A673 (cell line): Measurements from ENCODE around the gene MCM5.

Source experiments
- EZH2 ChIP-seq: fragments of 200-600 bp; sonication (generic); IDR thresholded peaks from 2 replicates; pipeline ENCODE4 v1.6.1; 2017; ENCODE audit warnings: borderline replicate concordance, low read depth, mild to moderate bottlenecking, mixed read lengths, antibody characterized with exemption, low read length; ENCODE audit not compliant: poor library complexity, severe bottlenecking
- TF ChIP-seq, protein P1 (sequence below): fragments of 300-800, 200-600 bp; sonication (generic); conservative IDR thresholded peaks from 2 replicates; pipeline ENCODE4 v1.5.1; 2017; ENCODE audit warnings: low read depth, mild to moderate bottlenecking, antibody characterized with exemption, low read length, moderate library complexity, mixed read lengths

DNA sequence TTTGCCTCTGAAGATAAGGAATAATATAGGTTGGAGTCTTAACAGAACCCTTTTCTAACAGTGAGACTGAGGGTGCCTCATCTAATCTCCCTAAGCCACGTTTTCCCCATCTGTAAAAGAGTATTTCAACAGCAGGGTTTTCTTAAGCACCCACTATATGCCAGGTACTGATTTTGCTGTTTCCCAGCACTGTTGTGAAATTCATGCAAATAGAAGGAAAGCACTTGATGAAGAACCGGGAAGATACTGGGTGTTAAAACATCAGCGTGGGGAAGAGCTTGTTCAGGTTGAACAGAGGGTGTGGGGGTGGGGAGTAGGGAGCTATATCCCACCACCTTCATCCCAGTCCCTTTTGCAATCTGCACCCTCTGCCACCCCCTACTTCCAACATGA lies 16.3 kb upstream of the MCM5 start:
- TF ChIP-seq, protein P1, sequence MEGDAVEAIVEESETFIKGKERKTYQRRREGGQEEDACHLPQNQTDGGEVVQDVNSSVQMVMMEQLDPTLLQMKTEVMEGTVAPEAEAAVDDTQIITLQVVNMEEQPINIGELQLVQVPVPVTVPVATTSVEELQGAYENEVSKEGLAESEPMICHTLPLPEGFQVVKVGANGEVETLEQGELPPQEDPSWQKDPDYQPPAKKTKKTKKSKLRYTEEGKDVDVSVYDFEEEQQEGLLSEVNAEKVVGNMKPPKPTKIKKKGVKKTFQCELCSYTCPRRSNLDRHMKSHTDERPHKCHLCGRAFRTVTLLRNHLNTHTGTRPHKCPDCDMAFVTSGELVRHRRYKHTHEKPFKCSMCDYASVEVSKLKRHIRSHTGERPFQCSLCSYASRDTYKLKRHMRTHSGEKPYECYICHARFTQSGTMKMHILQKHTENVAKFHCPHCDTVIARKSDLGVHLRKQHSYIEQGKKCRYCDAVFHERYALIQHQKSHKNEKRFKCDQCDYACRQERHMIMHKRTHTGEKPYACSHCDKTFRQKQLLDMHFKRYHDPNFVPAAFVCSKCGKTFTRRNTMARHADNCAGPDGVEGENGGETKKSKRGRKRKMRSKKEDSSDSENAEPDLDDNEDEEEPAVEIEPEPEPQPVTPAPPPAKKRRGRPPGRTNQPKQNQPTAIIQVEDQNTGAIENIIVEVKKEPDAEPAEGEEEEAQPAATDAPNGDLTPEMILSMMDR, result no peak
- no peak for TF ChIP-seq EZH2
